ENCODE data around the gene FAM120B.
"Not testable (repeated sequence)": the region's sequence is repeated elsewhere in the genome, so short reads cannot be mapped to it uniquely, and the experiment has no call there.

The FAM120B gene

GRCh38 chr6:170374571-170375444 lies 68.2 kb downstream of the FAM120B start:
- Histone ChIP-seq H3K4me1 (ENCODE audit: insufficient read depth, low read length) (no peaks in the 10 kb centered on the region), H3K9me3 (ENCODE audit: control insufficient read depth, insufficient read depth, low read length) (no peaks in the 10 kb centered on the region), H3K9ac (ENCODE audit: low read depth, low read length) (no peak overlapping the region), H3K36me3 (ENCODE audit: insufficient read depth, low read length) (peaks cover 2% of the 10 kb centered on the region)

GRCh38 chr6:170375661-170376060 lies 69.1 kb downstream of the FAM120B start:
- no peaks in the 10 kb centered on the region for H3K9me3 ChIP-seq (ENCODE audit: control insufficient read depth, insufficient read depth, low read length)
- no peak overlapping the region for H3K9ac ChIP-seq (ENCODE audit: low read depth, low read length)
- no peaks in the 10 kb centered on the region for H3K4me1 ChIP-seq (ENCODE audit: insufficient read depth, low read length)
- H3K36me3 ChIP-seq (ENCODE audit: insufficient read depth, low read length), result peaks cover 2% of the 10 kb centered on the region

GRCh38 chr6:170376386-170377043 lies 70.0 kb downstream of the FAM120B start:
- H3K9ac ChIP-seq (ENCODE audit: low read depth, low read length), result no peak overlapping the region
- H3K9me3 ChIP-seq (ENCODE audit: control insufficient read depth, insufficient read depth, low read length), result no peaks in the 10 kb centered on the region
- peaks cover 2% of the 10 kb centered on the region for H3K36me3 ChIP-seq (ENCODE audit: insufficient read depth, low read length)
- no peaks in the 10 kb centered on the region for H3K4me1 ChIP-seq (ENCODE audit: insufficient read depth, low read length)

- H3K36me3 ChIP-seq (ENCODE audit: insufficient read depth, low read length), result peaks cover 2% of the 10 kb centered on the region
- H3K4me1 ChIP-seq (ENCODE audit: insufficient read depth, low read length), result no peaks in the 10 kb centered on the region
- H3K9ac ChIP-seq (ENCODE audit: low read depth, low read length), result no peak overlapping the region
- no peaks in the 10 kb centered on the region for H3K9me3 ChIP-seq (ENCODE audit: control insufficient read depth, insufficient read depth, low read length)
Measured at GRCh38 chr6:170378502-170378901, 71.9 kb downstream of the FAM120B start.

- Histone ChIP-seq H3K9me3 (ENCODE audit: control insufficient read depth, insufficient read depth, low read length) (no peaks in the 10 kb centered on the region), H3K4me1 (ENCODE audit: insufficient read depth, low read length) (no peaks in the 10 kb centered on the region), H3K36me3 (ENCODE audit: insufficient read depth, low read length) (no peaks in the 10 kb centered on the region), H3K9ac (ENCODE audit: low read depth, low read length) (no peak overlapping the region)
Measured at GRCh38 chr6:170381562-170381961, 75.0 kb downstream of the FAM120B start.

- no peaks in the 10 kb centered on the region for H3K36me3 ChIP-seq (ENCODE audit: insufficient read depth, low read length)
- no peak overlapping the region for H3K9ac ChIP-seq (ENCODE audit: low read depth, low read length)
- H3K4me1 ChIP-seq (ENCODE audit: insufficient read depth, low read length), result no peaks in the 10 kb centered on the region
- H3K9me3 ChIP-seq (ENCODE audit: control insufficient read depth, insufficient read depth, low read length), result no peaks in the 10 kb centered on the region
Measured at GRCh38 chr6:170383466-170384035, 77.0 kb downstream of the FAM120B start.

- Histone ChIP-seq H3K4me1 (ENCODE audit: insufficient read depth, low read length) (no peaks in the 10 kb centered on the region), H3K9ac (ENCODE audit: low read depth, low read length) (no peak overlapping the region), H3K36me3 (ENCODE audit: insufficient read depth, low read length) (no peaks in the 10 kb centered on the region; the same call in 1 of the 2 replicates), H3K9me3 (ENCODE audit: control insufficient read depth, insufficient read depth, low read length) (no peaks in the 10 kb centered on the region)
Measured at GRCh38 chr6:170385506-170385905, 78.9 kb downstream of the FAM120B start.

- Histone ChIP-seq H3K9ac (ENCODE audit: low read depth, low read length) (no peak overlapping the region), H3K4me1 (ENCODE audit: insufficient read depth, low read length) (no peaks in the 10 kb centered on the region), H3K36me3 (ENCODE audit: insufficient read depth, low read length) (peaks cover 5% of the 10 kb centered on the region), H3K9me3 (ENCODE audit: control insufficient read depth, insufficient read depth, low read length) (no peaks in the 10 kb centered on the region)
Measured at GRCh38 chr6:170388113-170388512, 81.6 kb downstream of the FAM120B start.

GRCh38 chr6:170393033-170393432 lies 86.5 kb downstream of the FAM120B start:
- Histone ChIP-seq H3K4me1 (ENCODE audit: insufficient read depth, low read length) (no peaks in the 10 kb centered on the region), H3K9ac (ENCODE audit: low read depth, low read length) (no peak overlapping the region), H3K36me3 (ENCODE audit: insufficient read depth, low read length) (peaks cover 5% of the 10 kb centered on the region), H3K9me3 (ENCODE audit: control insufficient read depth, insufficient read depth, low read length) (no peaks in the 10 kb centered on the region)

GRCh38 chr6:170393807-170394399 lies 87.3 kb downstream of the FAM120B start:
- Histone ChIP-seq H3K36me3 (ENCODE audit: insufficient read depth, low read length) (peaks cover 5% of the 10 kb centered on the region), H3K9me3 (ENCODE audit: control insufficient read depth, insufficient read depth, low read length) (no peaks in the 10 kb centered on the region)

GRCh38 chr6:170394980-170395379 lies 88.4 kb downstream of the FAM120B start:
- no peaks in the 10 kb centered on the region for H3K9me3 ChIP-seq (ENCODE audit: control insufficient read depth, insufficient read depth, low read length)
- no peak overlapping the region for H3K9ac ChIP-seq (ENCODE audit: low read depth, low read length)
- H3K4me1 ChIP-seq (ENCODE audit: insufficient read depth, low read length), result no peaks in the 10 kb centered on the region
- H3K36me3 ChIP-seq (ENCODE audit: insufficient read depth, low read length), result peaks cover 5% of the 10 kb centered on the region

More at GRCh38 chr6:170393807-170394399, 87.3 kb downstream of the FAM120B start:
- Histone ChIP-seq H3K9ac (ENCODE audit: low read depth, low read length) (no peak overlapping the region), H3K4me1 (ENCODE audit: insufficient read depth, low read length) (no peaks in the 10 kb centered on the region)

- H3K9me3 ChIP-seq (ENCODE audit: control insufficient read depth, insufficient read depth, low read length); H3K36me3 ChIP-seq (ENCODE audit: insufficient read depth, low read length); H3K4me1 ChIP-seq (ENCODE audit: insufficient read depth, low read length); H3K9ac ChIP-seq (ENCODE audit: low read depth, low read length): not testable (repeated sequence)
Measured at GRCh38 chr6:170398743-170399369, 92.3 kb downstream of the FAM120B start.

GRCh38 chr6:170399955-170400558 lies 93.5 kb downstream of the FAM120B start:
- H3K9ac ChIP-seq (ENCODE audit: low read depth, low read length); H3K36me3 ChIP-seq (ENCODE audit: insufficient read depth, low read length); H3K4me1 ChIP-seq (ENCODE audit: insufficient read depth, low read length); H3K9me3 ChIP-seq (ENCODE audit: control insufficient read depth, insufficient read depth, low read length): not testable (repeated sequence)
